ENCODE data around the gene SREBF1. TPM values are rescaled to one million over a fixed set of nuclear protein-coding genes. Genes with fewer than 3 reads are reported as not detected.

Gene SREBF1
- total and polyA plus RNA-seq, 5 donors from 2014 or later: 4.5 to 141 (median 6.5) TPM

DNA sequence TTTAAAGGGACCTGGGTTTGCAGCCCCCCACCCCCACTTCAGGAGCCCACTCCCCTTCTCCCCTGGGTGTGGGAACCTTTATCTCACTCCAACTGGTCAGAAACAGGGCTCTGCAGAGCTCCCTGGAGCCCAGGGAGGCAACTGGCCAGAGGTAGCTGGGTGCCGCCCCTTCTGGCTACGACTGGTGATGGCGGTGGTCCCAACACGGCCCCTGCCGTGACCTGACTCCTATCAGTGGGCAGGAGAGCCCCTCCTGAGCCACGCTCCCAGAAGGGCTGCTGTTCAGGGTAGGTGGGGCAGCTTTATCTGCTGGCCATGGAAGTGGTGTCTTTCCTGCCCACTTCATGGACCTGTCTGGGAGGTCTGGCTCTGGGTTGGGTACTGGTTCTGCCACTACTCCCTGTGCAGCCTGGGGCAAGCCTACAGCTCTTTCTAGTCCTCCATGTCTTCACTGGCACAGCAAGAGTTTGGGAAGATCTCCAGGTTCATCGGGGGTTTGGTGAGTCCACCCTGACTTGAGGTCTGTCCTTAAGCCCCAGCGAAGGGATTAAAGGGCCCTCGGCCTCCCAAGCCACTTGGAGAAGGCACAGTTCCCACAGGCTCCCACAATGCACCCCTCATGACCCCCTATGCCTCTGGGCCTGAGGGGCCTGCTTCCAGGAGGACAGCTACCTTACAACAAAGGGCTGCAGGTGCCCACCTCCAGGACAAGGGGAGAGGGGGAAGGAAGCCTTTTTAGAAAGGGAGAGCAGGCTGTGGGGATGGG is 5.5 kb upstream of the SREBF1 start:
- Histone ChIP-seq H3K36me3 (ENCODE audit: control insufficient read depth, insufficient read depth, low read length) (no peaks in the 10 kb centered on the region), H3K27me3 (ENCODE audit: control insufficient read depth, insufficient read depth, low read length) (no peaks in the 10 kb centered on the region), H3K4me3 (ENCODE audit: low read depth, low read length) (no peak overlapping the region), H3K9me3 (ENCODE audit: control insufficient read depth in 2 of 2, low read length in 2 of 2) (no peaks in the 10 kb centered on the region), H3K4me1 (ENCODE audit: control insufficient read depth, insufficient read depth, low read length, poor library complexity, severe bottlenecking) (peaks cover 21% of the 10 kb centered on the region), H3K27ac (ENCODE audit: insufficient read depth, low read length, poor library complexity, severe bottlenecking) (no peak overlapping the region)
- H3K4me3 Mint-ChIP-seq: peak overlapping the region in 2 of 4 donors; percentile 15 to 51
- H3K27me3 Mint-ChIP-seq: no peaks in the 10 kb centered on the region
- H3K27ac Mint-ChIP-seq: peak overlapping the region in 1 of 3 donors; percentile 48
- no peak for ATAC-seq (ENCODE audit: low read depth in 2 of 2)
- no peaks in the 10 kb centered on the region for H3K36me3 Mint-ChIP-seq
- no peaks in the 10 kb centered on the region for H3K9me3 Mint-ChIP-seq
- DNase-seq: no peak
- peaks cover 0 to 45% (median 19%) of the 10 kb centered on the region in 4 donors for H3K4me1 Mint-ChIP-seq

DNA sequence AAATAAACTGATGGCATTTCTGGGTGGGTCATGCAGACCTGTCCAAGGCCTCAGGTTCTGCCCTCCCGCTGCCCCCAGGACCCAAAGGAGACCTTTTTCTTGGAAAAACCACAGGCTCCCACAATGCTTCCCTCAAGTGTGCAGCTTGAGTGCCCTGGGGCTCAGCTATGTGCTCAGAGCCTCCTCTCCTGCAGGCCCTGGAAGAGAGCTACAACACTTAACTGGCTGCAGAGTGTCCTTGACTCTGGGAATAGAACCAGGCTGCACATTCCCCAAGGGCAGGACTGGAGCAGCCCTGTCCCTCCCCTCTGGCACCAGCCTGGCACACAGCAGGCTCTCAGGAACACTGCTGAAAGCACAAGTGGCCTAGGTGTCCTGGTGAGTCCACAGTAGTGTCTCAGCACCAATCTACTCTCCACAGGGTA is 4.8 kb upstream of the SREBF1 start:
- Mint-ChIP-seq H3K4me1 (peaks cover 0 to 43% (median 23%) of the 10 kb centered on the region in 4 donors), H3K27ac (peak overlapping the region in 1 of 3 donors; percentile 48), H3K9me3 (no peaks in the 10 kb centered on the region), H3K27me3 (no peaks in the 10 kb centered on the region), H3K36me3 (no peaks in the 10 kb centered on the region), H3K4me3 (peak overlapping the region in 3 of 4 donors; percentile 15 to 86 (median 77))
- DNase-seq (no peak), ATAC-seq (ENCODE audit: low read depth in 2 of 2) (no peak)
- Histone ChIP-seq H3K27me3 (ENCODE audit: control insufficient read depth, insufficient read depth, low read length) (no peaks in the 10 kb centered on the region), H3K27ac (ENCODE audit: insufficient read depth, low read length, poor library complexity, severe bottlenecking) (no peak overlapping the region), H3K36me3 (ENCODE audit: control insufficient read depth, insufficient read depth, low read length) (no peaks in the 10 kb centered on the region), H3K4me3 (ENCODE audit: low read depth, low read length) (no peak overlapping the region), H3K9me3 (ENCODE audit: control insufficient read depth in 2 of 2, low read length in 2 of 2) (no peaks in the 10 kb centered on the region), H3K4me1 (ENCODE audit: control insufficient read depth, insufficient read depth, low read length, poor library complexity, severe bottlenecking) (peaks cover 27% of the 10 kb centered on the region)

GRCh38 chr17:17840751-17841591 is 4.2 kb upstream of the SREBF1 start:
- peak in 1 of 3 donors; percentile 35 for DNase-seq
- H3K27me3 ChIP-seq (ENCODE audit: control insufficient read depth, insufficient read depth, low read length): no peaks in the 10 kb centered on the region
- H3K9me3 ChIP-seq (ENCODE audit: control insufficient read depth in 2 of 2, low read length in 2 of 2): no peaks in the 10 kb centered on the region
- no peak overlapping the region for H3K4me3 ChIP-seq (ENCODE audit: low read depth, low read length)
- H3K36me3 ChIP-seq (ENCODE audit: control insufficient read depth, insufficient read depth, low read length): no peaks in the 10 kb centered on the region
- Mint-ChIP-seq H3K36me3 (no peaks in the 10 kb centered on the region), H3K27ac (peak overlapping the region; percentile 72 to 93 (median 88)), H3K4me1 (peaks cover 0 to 39% (median 25%) of the 10 kb centered on the region in 4 donors), H3K4me3 (peak overlapping the region; percentile 15 to 91 (median 82)), H3K9me3 (no peaks in the 10 kb centered on the region), H3K27me3 (no peaks in the 10 kb centered on the region)
- peak overlapping the region; percentile 79 for H3K27ac ChIP-seq (ENCODE audit: insufficient read depth, low read length, poor library complexity, severe bottlenecking)
- ATAC-seq (ENCODE audit: low read depth in 2 of 2): no peak
- H3K4me1 ChIP-seq (ENCODE audit: control insufficient read depth, insufficient read depth, low read length, poor library complexity, severe bottlenecking): peaks cover 33% of the 10 kb centered on the region

- no peaks in the 10 kb centered on the region for H3K9me3 ChIP-seq (ENCODE audit: control insufficient read depth in 2 of 2, low read length in 2 of 2)
- Mint-ChIP-seq H3K27me3 (no peaks in the 10 kb centered on the region), H3K27ac (peak overlapping the region; percentile 79 to 83 (median 80)), H3K36me3 (no peaks in the 10 kb centered on the region), H3K4me3 (peak overlapping the region; percentile 68 to 84 (median 80)), H3K9me3 (no peaks in the 10 kb centered on the region), H3K4me1 (peaks cover 0 to 48% (median 32%) of the 10 kb centered on the region in 4 donors)
- peak; percentile 78 to 79 for ATAC-seq (ENCODE audit: low read depth in 2 of 2)
- H3K4me1 ChIP-seq (ENCODE audit: control insufficient read depth, insufficient read depth, low read length, poor library complexity, severe bottlenecking): peaks cover 42% of the 10 kb centered on the region
- H3K27me3 ChIP-seq (ENCODE audit: control insufficient read depth, insufficient read depth, low read length): no peaks in the 10 kb centered on the region
- peak; percentile 74 to 86 (median 77) for DNase-seq
- peak overlapping the region; percentile 79 for H3K27ac ChIP-seq (ENCODE audit: insufficient read depth, low read length, poor library complexity, severe bottlenecking)
- peak overlapping the region; percentile 55 for H3K4me3 ChIP-seq (ENCODE audit: low read depth, low read length)
- no peaks in the 10 kb centered on the region for H3K36me3 ChIP-seq (ENCODE audit: control insufficient read depth, insufficient read depth, low read length)
Observed at GRCh38 chr17:17839791-17840707, 3.3 kb upstream of the SREBF1 start.

GRCh38 chr17:17837966-17838962 is 1.5 kb upstream of the SREBF1 start:
- Histone ChIP-seq H3K4me1 (ENCODE audit: control insufficient read depth, insufficient read depth, low read length, poor library complexity, severe bottlenecking) (peaks cover 56% of the 10 kb centered on the region), H3K36me3 (ENCODE audit: control insufficient read depth, insufficient read depth, low read length) (no peaks in the 10 kb centered on the region), H3K9me3 (ENCODE audit: control insufficient read depth in 2 of 2, low read length in 2 of 2) (no peaks in the 10 kb centered on the region), H3K4me3 (ENCODE audit: low read depth, low read length) (no peak overlapping the region), H3K27ac (ENCODE audit: insufficient read depth, low read length, poor library complexity, severe bottlenecking) (no peak overlapping the region), H3K27me3 (ENCODE audit: control insufficient read depth, insufficient read depth, low read length) (no peaks in the 10 kb centered on the region)
- no peaks in the 10 kb centered on the region for H3K9me3 Mint-ChIP-seq
- DNase-seq (no peak), ATAC-seq (ENCODE audit: low read depth in 2 of 2) (no peak)
- no peaks in the 10 kb centered on the region for H3K27me3 Mint-ChIP-seq
- H3K4me1 Mint-ChIP-seq: peaks cover 0 to 65% (median 48%) of the 10 kb centered on the region in 4 donors
- H3K27ac Mint-ChIP-seq: peak overlapping the region; percentile 76 to 97 (median 80)
- H3K36me3 Mint-ChIP-seq: no peaks in the 10 kb centered on the region
- peak overlapping the region; percentile 87 to 95 (median 91) for H3K4me3 Mint-ChIP-seq

DNA sequence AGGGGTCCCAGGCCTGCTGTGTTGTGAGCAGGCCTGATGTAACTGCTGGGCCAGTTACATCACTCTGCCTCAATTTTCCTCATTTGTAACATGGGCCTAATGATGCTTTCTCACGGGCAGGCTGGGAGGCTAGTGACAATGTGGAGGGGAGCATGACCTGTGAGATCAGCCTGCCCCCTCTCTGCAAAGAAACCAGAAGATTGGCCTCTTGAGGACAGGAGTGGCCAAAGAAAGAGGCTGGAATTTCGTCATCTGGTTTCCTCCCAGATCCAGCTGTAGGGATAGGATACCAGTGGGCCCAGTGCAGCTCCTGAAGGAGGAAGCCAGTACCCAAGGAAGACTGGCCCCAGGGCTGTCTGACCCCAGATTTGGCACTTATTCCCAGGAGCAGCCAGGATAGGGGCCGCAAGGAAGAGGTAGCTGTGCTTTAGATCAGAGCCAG is 615 bp upstream of the SREBF1 start:
- no peaks in the 10 kb centered on the region for H3K9me3 Mint-ChIP-seq
- H3K4me3 ChIP-seq (ENCODE audit: low read depth, low read length): no peak overlapping the region
- peak overlapping the region; percentile 87 to 95 (median 91) for H3K4me3 Mint-ChIP-seq
- H3K36me3 ChIP-seq (ENCODE audit: control insufficient read depth, insufficient read depth, low read length): no peaks in the 10 kb centered on the region
- peak overlapping the region; percentile 76 to 97 (median 93) for H3K27ac Mint-ChIP-seq
- no peaks in the 10 kb centered on the region for H3K36me3 Mint-ChIP-seq
- H3K27me3 Mint-ChIP-seq: no peaks in the 10 kb centered on the region
- peaks cover 0 to 67% (median 48%) of the 10 kb centered on the region in 4 donors for H3K4me1 Mint-ChIP-seq
- peak overlapping the region; percentile 93 for H3K27ac ChIP-seq (ENCODE audit: insufficient read depth, low read length, poor library complexity, severe bottlenecking)
- no peaks in the 10 kb centered on the region for H3K27me3 ChIP-seq (ENCODE audit: control insufficient read depth, insufficient read depth, low read length)
- ATAC-seq (ENCODE audit: low read depth in 2 of 2) (no peak), DNase-seq (no peak)
- H3K9me3 ChIP-seq (ENCODE audit: control insufficient read depth in 2 of 2, low read length in 2 of 2): no peaks in the 10 kb centered on the region
- H3K4me1 ChIP-seq (ENCODE audit: control insufficient read depth, insufficient read depth, low read length, poor library complexity, severe bottlenecking): peaks cover 56% of the 10 kb centered on the region
